Loucy (cell line): Measurements from ENCODE around the gene PACRG.

ENCODE experiments used
- H2AFZ ChIP-seq: fragments of 200-600 bp; sonication (generic); 2 replicates; pipeline ENCODE4 v1.6.0; 2016; ENCODE audit warnings: antibody characterized with exemption, mild to moderate bottlenecking, low read length, moderate library complexity
- H3F3A ChIP-seq: fragments of 200-600 bp; 2 replicates; pipeline ENCODE4 v1.6.0; 2016; ENCODE audit warnings: antibody characterized with exemption, low read depth, mild to moderate bottlenecking
- H3K27me3 ChIP-seq: fragments of 200-600 bp; sonication (generic); 2 replicates; pipeline ENCODE4 v1.6.1; 2014; ENCODE audit warnings: low read length, mild to moderate bottlenecking; ENCODE audit not compliant: insufficient read depth, poor library complexity, severe bottlenecking
- H3K36me3 ChIP-seq: fragments of 200-600 bp; sonication (generic); 2 replicates; pipeline ENCODE4 v1.6.1; 2016; ENCODE audit warnings: low read length; ENCODE audit not compliant: insufficient read depth
- H3K4me1 ChIP-seq: fragments of 200-600 bp; sonication (generic); 2 replicates; pipeline ENCODE4 v1.5.1; 2014; ENCODE audit warnings: low read length, mild to moderate bottlenecking; ENCODE audit not compliant: insufficient read depth, poor library complexity, severe bottlenecking
- H3K4me2 ChIP-seq: fragments of 200-600 bp; sonication (generic); 2 replicates; pipeline ENCODE4 v1.6.0; 2014; ENCODE audit warnings: antibody characterized with exemption, low read length, low read depth, mild to moderate bottlenecking; ENCODE audit not compliant: poor library complexity, severe bottlenecking
- H3K4me3 ChIP-seq: fragments of 200-600 bp; sonication (generic); 2 replicates; pipeline ENCODE4 v1.5.1; 2014; ENCODE audit warnings: low read length, mild to moderate bottlenecking, mixed read lengths; ENCODE audit not compliant: poor library complexity, severe bottlenecking
- H3K79me2 ChIP-seq: fragments of 200-600 bp; sonication (generic); 2 replicates; pipeline ENCODE4 v1.6.1; 2014; ENCODE audit warnings: low read length; ENCODE audit not compliant: insufficient read depth
- H3K9ac ChIP-seq: fragments of 200-600 bp; sonication (generic); 2 replicates; pipeline ENCODE4 v1.6.0; 2014; ENCODE audit warnings: mild to moderate bottlenecking, low read depth, low read length, moderate library complexity; ENCODE audit not compliant: poor library complexity, severe bottlenecking
- H3K9me2 ChIP-seq: fragments of 200-600 bp; sonication (generic); replicated peaks from 2 replicates; pipeline ENCODE4 v1.6.1; 2016; ENCODE audit warnings: low read depth, low read length, mixed read lengths
- H3K9me3 ChIP-seq: fragments of 200-600 bp; sonication (generic); 2 replicates; pipeline ENCODE4 v1.6.1; 2014; ENCODE audit warnings: mild to moderate bottlenecking, antibody characterized with exemption, low read length, low read depth; ENCODE audit not compliant: insufficient read depth
- H4K20me1 ChIP-seq: fragments of 200-600 bp; sonication (generic); 2 replicates; pipeline ENCODE4 v1.6.0; 2014; ENCODE audit warnings: antibody characterized with exemption, low read length, mild to moderate bottlenecking; ENCODE audit not compliant: insufficient read depth, poor library complexity, severe bottlenecking
- EZH2phosphoT487 ChIP-seq: fragments of 200-600 bp; IDR thresholded peaks from 2 replicates; pipeline ENCODE4 v1.6.1; 2018; ENCODE audit warnings: antibody characterized with exemption, mild to moderate bottlenecking, moderate library complexity, borderline replicate concordance
- TF ChIP-seq, protein P1 (sequence below): fragments of 200-600 bp; sonication (generic); conservative IDR thresholded peaks from 2 replicates; pipeline ENCODE4 v1.5.1; 2014; ENCODE audit warnings: mild to moderate bottlenecking, antibody characterized with exemption, low read length

Gene PACRG

DNA sequence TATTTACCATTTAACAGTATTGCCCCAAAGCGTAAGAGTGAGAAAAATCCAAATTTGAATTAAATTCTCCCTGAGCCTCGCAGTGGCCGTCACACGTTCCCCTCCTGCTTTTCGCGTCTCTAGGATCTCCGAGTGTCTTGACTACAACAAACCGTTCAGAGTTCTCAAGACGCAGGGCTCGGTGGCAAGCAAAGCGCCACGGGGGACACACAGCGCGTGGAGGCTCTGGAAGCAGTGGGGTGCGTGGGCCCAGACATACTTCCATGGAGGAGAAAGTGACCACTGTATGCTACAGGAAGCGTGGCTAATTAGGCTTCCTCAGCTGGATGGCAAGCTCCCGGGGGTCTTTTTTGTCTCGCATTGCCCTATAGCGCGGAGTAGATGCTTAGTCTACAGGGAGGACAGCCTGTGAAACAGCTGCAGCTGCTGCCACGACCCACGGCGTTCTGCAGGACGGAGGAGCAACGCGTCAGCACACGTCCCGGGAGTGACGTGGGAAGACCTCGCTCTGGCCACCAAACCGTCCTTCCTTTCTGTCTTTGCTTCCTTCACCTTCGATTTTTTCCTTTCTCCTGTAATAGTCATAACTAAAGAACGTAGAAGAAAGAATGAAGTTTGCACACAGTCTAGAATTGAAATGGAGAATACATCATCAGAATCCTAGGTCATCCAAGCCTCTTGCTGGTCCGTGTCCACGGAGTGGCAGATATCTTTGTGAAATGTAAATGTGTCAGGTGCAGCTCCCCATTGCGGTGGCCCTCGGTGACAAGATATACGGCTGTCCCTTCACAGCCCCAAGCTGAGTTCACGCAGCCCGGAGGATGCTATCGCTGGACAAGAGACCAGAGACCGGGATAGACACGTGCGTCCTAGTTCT is 582.6 kb downstream of the PACRG start:
- Histone ChIP-seq H4K20me1 (no peaks in the 10 kb centered on the region), H3K4me3 (no peak overlapping the region), H3F3A (no peaks in the 10 kb centered on the region), H3K9me2 (no peaks in the 10 kb centered on the region), H3K27me3 (no peaks in the 10 kb centered on the region), H3K4me1 (no peaks in the 10 kb centered on the region), H3K79me2 (no peaks in the 10 kb centered on the region), H2AFZ (no peak overlapping the region), H3K4me2 (no peak overlapping the region), H3K9ac (no peak overlapping the region), H3K36me3 (no peaks in the 10 kb centered on the region), H3K9me3 (peaks cover 5% of the 10 kb centered on the region; the same call in 1 of the 2 replicates)
- TF ChIP-seq, protein P1, sequence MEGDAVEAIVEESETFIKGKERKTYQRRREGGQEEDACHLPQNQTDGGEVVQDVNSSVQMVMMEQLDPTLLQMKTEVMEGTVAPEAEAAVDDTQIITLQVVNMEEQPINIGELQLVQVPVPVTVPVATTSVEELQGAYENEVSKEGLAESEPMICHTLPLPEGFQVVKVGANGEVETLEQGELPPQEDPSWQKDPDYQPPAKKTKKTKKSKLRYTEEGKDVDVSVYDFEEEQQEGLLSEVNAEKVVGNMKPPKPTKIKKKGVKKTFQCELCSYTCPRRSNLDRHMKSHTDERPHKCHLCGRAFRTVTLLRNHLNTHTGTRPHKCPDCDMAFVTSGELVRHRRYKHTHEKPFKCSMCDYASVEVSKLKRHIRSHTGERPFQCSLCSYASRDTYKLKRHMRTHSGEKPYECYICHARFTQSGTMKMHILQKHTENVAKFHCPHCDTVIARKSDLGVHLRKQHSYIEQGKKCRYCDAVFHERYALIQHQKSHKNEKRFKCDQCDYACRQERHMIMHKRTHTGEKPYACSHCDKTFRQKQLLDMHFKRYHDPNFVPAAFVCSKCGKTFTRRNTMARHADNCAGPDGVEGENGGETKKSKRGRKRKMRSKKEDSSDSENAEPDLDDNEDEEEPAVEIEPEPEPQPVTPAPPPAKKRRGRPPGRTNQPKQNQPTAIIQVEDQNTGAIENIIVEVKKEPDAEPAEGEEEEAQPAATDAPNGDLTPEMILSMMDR = no peak
- TF ChIP-seq EZH2phosphoT487 = no peak

DNA sequence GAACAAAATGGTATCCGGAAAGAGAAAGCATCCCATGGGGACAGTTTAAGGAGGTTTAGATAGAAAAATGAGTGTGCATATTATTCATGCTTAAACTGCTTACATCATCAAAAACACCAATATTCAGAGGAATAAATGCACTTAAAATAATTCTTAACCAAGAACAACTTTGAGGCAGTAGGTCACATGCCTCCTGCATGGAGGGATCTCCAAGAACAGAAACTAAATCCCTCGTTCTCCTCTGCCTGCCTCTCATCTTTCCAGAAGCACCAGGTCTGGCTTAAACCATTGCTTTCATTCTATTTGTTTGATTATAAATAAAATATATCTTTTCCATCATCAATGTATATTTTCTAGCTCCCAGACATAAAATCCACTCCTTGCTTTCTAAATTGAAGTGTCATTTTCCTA is 583.2 kb downstream of the PACRG start:
- Histone ChIP-seq H3K4me2 (no peak overlapping the region), H3K79me2 (no peaks in the 10 kb centered on the region), H2AFZ (no peak overlapping the region), H3K27me3 (no peaks in the 10 kb centered on the region), H3K9me2 (no peaks in the 10 kb centered on the region), H4K20me1 (no peaks in the 10 kb centered on the region), H3K4me1 (no peaks in the 10 kb centered on the region), H3K36me3 (no peaks in the 10 kb centered on the region), H3F3A (no peaks in the 10 kb centered on the region), H3K9me3 (peaks cover 5% of the 10 kb centered on the region; the same call in 1 of the 2 replicates), H3K9ac (no peak overlapping the region), H3K4me3 (no peak overlapping the region)
- no peak for TF ChIP-seq EZH2phosphoT487
- TF ChIP-seq, protein P1 = no peak

DNA sequence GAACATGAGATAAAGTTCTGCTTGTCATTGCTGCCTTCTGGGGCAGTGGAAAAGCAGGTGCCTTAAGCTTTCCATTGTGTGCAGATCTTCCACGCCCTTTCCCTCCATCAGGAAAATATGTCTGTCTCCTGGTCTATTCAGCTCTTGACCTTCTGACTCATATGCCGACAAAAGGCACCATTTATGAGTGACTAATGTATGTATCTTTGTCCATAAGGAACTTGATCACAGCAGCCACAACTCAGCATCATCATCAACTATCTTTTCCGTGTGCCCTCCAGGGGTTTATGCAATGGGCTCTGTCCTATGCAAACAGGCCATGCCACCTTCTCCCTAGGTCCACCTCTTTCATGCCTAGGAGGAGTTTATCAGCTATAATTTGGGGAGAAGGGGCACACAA is 584.1 kb downstream of the PACRG start:
- Histone ChIP-seq H3F3A (no peaks in the 10 kb centered on the region), H3K36me3 (no peaks in the 10 kb centered on the region), H3K27me3 (no peaks in the 10 kb centered on the region), H3K4me3 (no peak overlapping the region), H2AFZ (no peak overlapping the region), H3K4me1 (no peaks in the 10 kb centered on the region), H3K9me3 (peaks cover 5% of the 10 kb centered on the region; the same call in 1 of the 2 replicates), H3K4me2 (no peak overlapping the region), H3K79me2 (no peaks in the 10 kb centered on the region), H3K9ac (no peak overlapping the region), H4K20me1 (no peaks in the 10 kb centered on the region), H3K9me2 (no peaks in the 10 kb centered on the region)
- no peak for TF ChIP-seq EZH2phosphoT487
- TF ChIP-seq, protein P1 = no peak
